Fibroblast of lung (primary cell): Measurements from ENCODE around the gene NPNT.

Experiments
- CTCF ChIP-seq, 2 donors: IDR thresholded peaks in 1 of 2; conservative IDR thresholded peaks in 1 of 2; 1 replicate in 1 of 2; 2 replicates in 1 of 2; pipeline ENCODE4 v1.5.1; 2011 to 2012; ENCODE audit warnings: low read length in 2 of 2, control low read depth in 1 of 2, inconsistent platforms in 1 of 2, low read depth in 1 of 2, mild to moderate bottlenecking in 1 of 2
- EZH2 ChIP-seq: IDR thresholded peaks from 2 replicates; pipeline ENCODE4 v1.5.1; 2012; ENCODE audit warnings: low read length, control low read depth, mild to moderate bottlenecking; ENCODE audit errors: missing control alignments

GRCh38 chr4:105851196-105851595, 44.1 kb upstream of the NPNT start:
- TF ChIP-seq CTCF (conservative IDR thresholded peaks at IDR 0.05 in 1 of 2, IDR thresholded peaks at IDR 0.05 in 1 of 2; ENCODE audit: low read depth in 1 of 2, low read length in 2 of 2) (no peak), EZH2 (no peak)
